ENCODE measurements around the gene COPRS. TPM values are rescaled to one million over a fixed set of nuclear protein-coding genes. Genes with fewer than 3 reads are reported as not detected.

Gene COPRS
- total RNA-seq, 1 experiment from 2014 or later = 37.5 TPM

DNA sequence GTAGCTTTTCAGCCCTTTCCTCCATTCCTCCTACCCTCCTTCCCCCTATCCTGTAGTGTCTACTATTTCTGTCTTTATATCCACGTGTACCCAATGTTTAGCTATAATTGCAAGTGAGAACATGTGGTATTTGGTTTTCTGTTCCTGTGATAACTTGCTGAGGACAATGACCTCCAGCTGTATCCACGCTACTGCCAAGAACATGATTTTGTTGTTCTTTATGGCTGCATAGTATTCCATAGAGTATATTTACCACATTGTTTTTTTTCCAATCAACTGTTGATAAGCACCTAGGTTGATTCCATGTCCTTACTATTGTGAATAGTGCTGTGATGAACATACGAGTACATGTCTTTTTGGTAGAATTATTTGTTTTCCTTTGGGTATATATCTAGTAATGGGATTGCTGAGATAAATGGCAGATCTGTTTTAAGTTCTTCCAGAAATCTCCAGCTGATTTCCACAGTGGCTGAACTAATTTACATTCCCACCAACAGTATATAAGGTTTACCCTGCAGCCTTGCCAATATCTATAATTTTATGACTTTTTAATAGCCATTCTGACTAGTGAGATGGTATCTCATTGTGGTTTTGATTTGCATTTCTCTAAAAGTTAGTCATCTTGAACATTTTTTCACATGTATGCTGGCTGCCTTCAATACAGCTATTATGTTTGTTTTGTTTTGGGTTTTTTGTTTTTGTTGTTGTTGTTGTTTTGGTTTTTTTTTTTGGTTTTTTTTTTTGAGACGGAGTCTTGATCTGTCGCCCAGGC, 10.9 kb upstream of the COPRS start:
- Mint-ChIP-seq H3K9me3 (no peaks in the 10 kb centered on the region), H3K27me3 (ENCODE audit: low read depth) (no peaks in the 10 kb centered on the region), H3K36me3 (peaks cover 70% of the 10 kb centered on the region), H3K4me3 (no peak overlapping the region), H3K4me1 (no peaks in the 10 kb centered on the region), H3K27ac (no peak overlapping the region)
- no peak for DNase-seq (ENCODE audit: low spot score)
- POLR2A ChIA-PET = no interaction called here
- no peak for ATAC-seq
- CTCF ChIA-PET = no interaction called here
- TF ChIP-seq, protein P1, sequence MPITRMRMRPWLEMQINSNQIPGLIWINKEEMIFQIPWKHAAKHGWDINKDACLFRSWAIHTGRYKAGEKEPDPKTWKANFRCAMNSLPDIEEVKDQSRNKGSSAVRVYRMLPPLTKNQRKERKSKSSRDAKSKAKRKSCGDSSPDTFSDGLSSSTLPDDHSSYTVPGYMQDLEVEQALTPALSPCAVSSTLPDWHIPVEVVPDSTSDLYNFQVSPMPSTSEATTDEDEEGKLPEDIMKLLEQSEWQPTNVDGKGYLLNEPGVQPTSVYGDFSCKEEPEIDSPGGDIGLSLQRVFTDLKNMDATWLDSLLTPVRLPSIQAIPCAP (CRISPR knock-in tag; IDR thresholded peaks at IDR 0.05) = no peak
- TF ChIP-seq, protein P2, sequence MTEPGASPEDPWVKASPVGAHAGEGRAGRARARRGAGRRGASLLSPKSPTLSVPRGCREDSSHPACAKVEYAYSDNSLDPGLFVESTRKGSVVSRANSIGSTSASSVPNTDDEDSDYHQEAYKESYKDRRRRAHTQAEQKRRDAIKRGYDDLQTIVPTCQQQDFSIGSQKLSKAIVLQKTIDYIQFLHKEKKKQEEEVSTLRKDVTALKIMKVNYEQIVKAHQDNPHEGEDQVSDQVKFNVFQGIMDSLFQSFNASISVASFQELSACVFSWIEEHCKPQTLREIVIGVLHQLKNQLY (CRISPR knock-in tag; IDR thresholded peaks at IDR 0.05) = no peak
- TF ChIP-seq JAZF1 (CRISPR knock-in tag; IDR thresholded peaks at IDR 0.05) (no peak), ELF4 (CRISPR knock-in tag; IDR thresholded peaks at IDR 0.05; ENCODE audit: low read depth) (no peak), SMAD4 (CRISPR knock-in tag; IDR thresholded peaks at IDR 0.05) (no peak), EMX1 (CRISPR knock-in tag; IDR thresholded peaks at IDR 0.05) (no peak), JUN (CRISPR knock-in tag; IDR thresholded peaks at IDR 0.05) (no peak), MYBL2 (CRISPR knock-in tag; IDR thresholded peaks at IDR 0.05) (no peak), ZNF232 (CRISPR knock-in tag; IDR thresholded peaks at IDR 0.05) (no peak), FOXK1 (CRISPR knock-in tag; IDR thresholded peaks at IDR 0.05) (no peak)
- TF ChIP-seq, protein P3, sequence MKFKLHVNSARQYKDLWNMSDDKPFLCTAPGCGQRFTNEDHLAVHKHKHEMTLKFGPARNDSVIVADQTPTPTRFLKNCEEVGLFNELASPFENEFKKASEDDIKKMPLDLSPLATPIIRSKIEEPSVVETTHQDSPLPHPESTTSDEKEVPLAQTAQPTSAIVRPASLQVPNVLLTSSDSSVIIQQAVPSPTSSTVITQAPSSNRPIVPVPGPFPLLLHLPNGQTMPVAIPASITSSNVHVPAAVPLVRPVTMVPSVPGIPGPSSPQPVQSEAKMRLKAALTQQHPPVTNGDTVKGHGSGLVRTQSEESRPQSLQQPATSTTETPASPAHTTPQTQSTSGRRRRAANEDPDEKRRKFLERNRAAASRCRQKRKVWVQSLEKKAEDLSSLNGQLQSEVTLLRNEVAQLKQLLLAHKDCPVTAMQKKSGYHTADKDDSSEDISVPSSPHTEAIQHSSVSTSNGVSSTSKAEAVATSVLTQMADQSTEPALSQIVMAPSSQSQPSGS (CRISPR knock-in tag; IDR thresholded peaks at IDR 0.05; ENCODE audit: borderline replicate concordance, low read depth) = no peak
- TF ChIP-seq, protein P4, sequence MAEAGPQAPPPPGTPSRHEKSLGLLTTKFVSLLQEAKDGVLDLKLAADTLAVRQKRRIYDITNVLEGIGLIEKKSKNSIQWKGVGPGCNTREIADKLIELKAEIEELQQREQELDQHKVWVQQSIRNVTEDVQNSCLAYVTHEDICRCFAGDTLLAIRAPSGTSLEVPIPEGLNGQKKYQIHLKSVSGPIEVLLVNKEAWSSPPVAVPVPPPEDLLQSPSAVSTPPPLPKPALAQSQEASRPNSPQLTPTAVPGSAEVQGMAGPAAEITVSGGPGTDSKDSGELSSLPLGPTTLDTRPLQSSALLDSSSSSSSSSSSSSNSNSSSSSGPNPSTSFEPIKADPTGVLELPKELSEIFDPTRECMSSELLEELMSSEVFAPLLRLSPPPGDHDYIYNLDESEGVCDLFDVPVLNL (CRISPR knock-in tag; IDR thresholded peaks at IDR 0.05; ENCODE audit: borderline replicate concordance, low read depth) = no peak
- TF ChIP-seq, protein P5, sequence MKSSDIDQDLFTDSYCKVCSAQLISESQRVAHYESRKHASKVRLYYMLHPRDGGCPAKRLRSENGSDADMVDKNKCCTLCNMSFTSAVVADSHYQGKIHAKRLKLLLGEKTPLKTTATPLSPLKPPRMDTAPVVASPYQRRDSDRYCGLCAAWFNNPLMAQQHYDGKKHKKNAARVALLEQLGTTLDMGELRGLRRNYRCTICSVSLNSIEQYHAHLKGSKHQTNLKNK (CRISPR knock-in tag; IDR thresholded peaks at IDR 0.05) = no peak

DNA sequence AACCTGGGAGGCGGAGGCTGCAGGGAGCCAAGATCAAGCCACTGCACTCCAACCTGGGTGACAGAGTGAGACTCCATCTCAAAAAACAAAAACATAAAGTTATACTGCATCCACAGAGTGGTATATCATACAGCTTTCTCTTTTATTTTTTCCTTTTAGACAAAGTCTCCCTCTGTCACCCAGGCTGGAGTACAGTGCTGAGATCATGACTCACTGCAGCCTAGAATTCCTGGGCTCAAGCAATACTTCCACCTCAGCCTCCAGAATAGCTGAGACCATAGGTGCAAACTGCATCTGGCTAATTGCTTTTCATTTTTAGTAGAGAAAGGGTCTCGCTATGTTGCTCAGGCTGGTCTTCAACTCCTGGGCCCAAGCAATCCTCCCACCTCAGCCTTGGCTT, 10.0 kb upstream of the COPRS start:
- Mint-ChIP-seq H3K4me1 (no peaks in the 10 kb centered on the region), H3K27me3 (ENCODE audit: low read depth) (no peaks in the 10 kb centered on the region), H3K27ac (no peak overlapping the region), H3K9me3 (no peaks in the 10 kb centered on the region), H3K4me3 (no peak overlapping the region), H3K36me3 (peaks cover 74% of the 10 kb centered on the region)
- CTCF ChIA-PET = no interaction called here
- no peak for ATAC-seq
- DNase-seq (ENCODE audit: low spot score) = no peak
- POLR2A ChIA-PET = no interaction called here
- TF ChIP-seq GRHL2 (CRISPR knock-in tag; IDR thresholded peaks at IDR 0.05; ENCODE audit: insufficient replicate concordance, severe bottlenecking) (no peak), CREM (CRISPR knock-in tag; IDR thresholded peaks at IDR 0.05) (no peak), TCF7 (CRISPR knock-in tag; IDR thresholded peaks at IDR 0.05; ENCODE audit: low read depth) (no peak), ZNF219 (CRISPR knock-in tag; IDR thresholded peaks at IDR 0.05; ENCODE audit: borderline replicate concordance) (no peak), ZNF138 (CRISPR knock-in tag; conservative IDR thresholded peaks at IDR 0.05) (no peak), NR3C1 (CRISPR knock-in tag; conservative IDR thresholded peaks at IDR 0.05; ENCODE audit: low read depth) (no peak), SMAD3 (CRISPR knock-in tag; IDR thresholded peaks at IDR 0.05; ENCODE audit: borderline replicate concordance) (no peak), CREB1 (CRISPR knock-in tag; IDR thresholded peaks at IDR 0.05) (no peak), SP1 (CRISPR knock-in tag; conservative IDR thresholded peaks at IDR 0.05) (no peak), ZNF232 (CRISPR knock-in tag; IDR thresholded peaks at IDR 0.05) (no peak), FOXP1 (CRISPR knock-in tag; IDR thresholded peaks at IDR 0.05; ENCODE audit: borderline replicate concordance) (no peak), GTF2I (CRISPR knock-in tag; conservative IDR thresholded peaks at IDR 0.05) (no peak)
- TF ChIP-seq, protein P6, sequence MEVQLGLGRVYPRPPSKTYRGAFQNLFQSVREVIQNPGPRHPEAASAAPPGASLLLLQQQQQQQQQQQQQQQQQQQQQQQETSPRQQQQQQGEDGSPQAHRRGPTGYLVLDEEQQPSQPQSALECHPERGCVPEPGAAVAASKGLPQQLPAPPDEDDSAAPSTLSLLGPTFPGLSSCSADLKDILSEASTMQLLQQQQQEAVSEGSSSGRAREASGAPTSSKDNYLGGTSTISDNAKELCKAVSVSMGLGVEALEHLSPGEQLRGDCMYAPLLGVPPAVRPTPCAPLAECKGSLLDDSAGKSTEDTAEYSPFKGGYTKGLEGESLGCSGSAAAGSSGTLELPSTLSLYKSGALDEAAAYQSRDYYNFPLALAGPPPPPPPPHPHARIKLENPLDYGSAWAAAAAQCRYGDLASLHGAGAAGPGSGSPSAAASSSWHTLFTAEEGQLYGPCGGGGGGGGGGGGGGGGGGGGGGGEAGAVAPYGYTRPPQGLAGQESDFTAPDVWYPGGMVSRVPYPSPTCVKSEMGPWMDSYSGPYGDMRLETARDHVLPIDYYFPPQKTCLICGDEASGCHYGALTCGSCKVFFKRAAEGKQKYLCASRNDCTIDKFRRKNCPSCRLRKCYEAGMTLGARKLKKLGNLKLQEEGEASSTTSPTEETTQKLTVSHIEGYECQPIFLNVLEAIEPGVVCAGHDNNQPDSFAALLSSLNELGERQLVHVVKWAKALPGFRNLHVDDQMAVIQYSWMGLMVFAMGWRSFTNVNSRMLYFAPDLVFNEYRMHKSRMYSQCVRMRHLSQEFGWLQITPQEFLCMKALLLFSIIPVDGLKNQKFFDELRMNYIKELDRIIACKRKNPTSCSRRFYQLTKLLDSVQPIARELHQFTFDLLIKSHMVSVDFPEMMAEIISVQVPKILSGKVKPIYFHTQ (CRISPR knock-in tag; IDR thresholded peaks at IDR 0.05) = no peak
